ENCODE data around the gene AKR1C1.
"Not testable (repeated sequence)": the region's sequence is repeated elsewhere in the genome, so short reads cannot be mapped to it uniquely, and the experiment has no call there.

Gene AKR1C1

DNA sequence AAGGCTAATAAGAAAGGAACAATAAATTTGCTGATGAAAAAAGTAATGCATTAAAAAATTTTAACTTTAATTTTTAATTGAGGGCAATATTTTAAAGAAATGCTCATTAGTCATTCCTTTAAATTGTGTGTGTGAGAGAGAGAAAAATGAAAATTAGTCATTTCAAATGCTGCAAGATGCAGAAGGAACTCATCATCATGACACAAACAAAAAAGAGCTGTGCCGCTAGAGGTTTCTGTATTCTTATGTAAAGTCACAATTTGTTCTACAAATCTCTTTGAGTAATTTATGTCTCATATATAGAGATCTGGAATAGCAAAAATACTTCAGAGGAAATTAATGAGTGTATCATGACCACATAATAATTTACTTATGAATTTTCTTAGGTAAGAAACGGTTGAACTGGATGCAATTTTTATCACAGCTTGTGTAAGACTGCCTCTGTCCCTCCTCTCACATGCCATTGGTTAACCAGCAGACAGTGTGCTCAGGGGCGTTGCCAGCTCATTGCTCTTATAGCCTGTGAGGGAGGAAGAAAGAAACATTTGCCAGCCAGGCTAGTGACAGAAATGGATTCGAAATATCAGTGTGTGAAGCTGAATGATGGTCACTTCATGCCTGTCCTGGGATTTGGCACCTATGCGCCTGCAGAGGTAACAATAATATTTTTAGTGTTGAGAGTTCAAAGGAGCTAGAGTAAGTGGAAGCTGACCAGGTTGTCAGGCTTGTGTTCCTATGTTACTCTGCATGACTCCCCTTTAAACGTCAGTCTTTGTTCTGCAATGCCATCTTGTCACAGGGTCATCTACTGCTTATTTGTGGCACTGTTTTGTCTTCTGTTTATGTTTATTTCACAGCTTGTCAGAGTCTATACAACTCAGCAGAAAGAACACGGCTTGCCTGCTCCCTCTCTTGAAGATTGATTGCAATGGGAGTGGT, at the start of gene AKR1C1:
Gene AKR1C1 (plus strand): TSS at position 540 of the 939 bp plus-strand sequence. CDS start 30 bp downstream, at position 570.
- H3K36me3 ChIP-seq (ENCODE audit: control insufficient read depth, insufficient read depth, low read length); H3K4me3 ChIP-seq (ENCODE audit: low read depth, low read length); H3K4me1 ChIP-seq (ENCODE audit: control insufficient read depth, insufficient read depth, low read length); H3K9me3 ChIP-seq (ENCODE audit: control insufficient read depth, insufficient read depth, low read length); H3K27me3 ChIP-seq (ENCODE audit: control insufficient read depth, insufficient read depth, low read length); H3K27ac ChIP-seq (ENCODE audit: low read depth, low read length); H3K9ac ChIP-seq (ENCODE audit: low read depth, low read length): not testable (repeated sequence)

DNA sequence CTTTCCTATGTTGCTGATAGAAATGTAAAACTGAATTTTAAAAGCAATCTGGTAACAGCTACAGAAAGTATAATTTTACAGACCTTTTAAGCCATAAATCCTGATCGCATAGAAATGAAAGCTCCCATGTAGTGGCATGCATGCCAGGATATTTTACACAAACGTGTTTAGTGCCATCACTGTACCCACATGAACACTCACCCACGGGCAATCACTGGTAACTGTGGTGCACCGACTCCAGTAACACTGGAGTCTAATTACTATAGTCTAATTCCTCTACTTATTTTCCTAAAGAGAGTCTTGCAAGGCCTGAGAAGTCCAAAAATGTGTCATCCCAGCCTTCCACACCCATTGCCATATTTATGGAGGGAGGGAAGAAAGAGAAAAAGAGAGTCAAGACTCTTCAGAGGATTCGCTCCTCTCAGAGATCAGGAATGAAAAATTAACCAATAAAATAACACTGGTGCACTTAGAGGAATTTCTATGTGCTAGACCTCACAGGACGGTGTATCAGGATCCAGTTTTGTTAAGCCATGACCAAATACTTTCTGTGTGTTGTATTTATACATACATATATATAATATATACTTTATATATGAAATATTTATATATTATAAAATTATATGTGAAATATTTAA, 48.9 kb upstream of the AKR1C1 start:
- no peak overlapping the region for H3K4me3 ChIP-seq (ENCODE audit: low read depth, low read length)
- peaks cover 16% of the 10 kb centered on the region for H3K9me3 ChIP-seq (ENCODE audit: control insufficient read depth, insufficient read depth, low read length)
- H3K9ac ChIP-seq (ENCODE audit: low read depth, low read length): no peak overlapping the region
- no peaks in the 10 kb centered on the region for H3K27me3 ChIP-seq (ENCODE audit: control insufficient read depth, insufficient read depth, low read length)
- H3K36me3 ChIP-seq (ENCODE audit: control insufficient read depth, insufficient read depth, low read length): no peaks in the 10 kb centered on the region
- no peak overlapping the region for H3K27ac ChIP-seq (ENCODE audit: low read depth, low read length)
- no peaks in the 10 kb centered on the region for H3K4me1 ChIP-seq (ENCODE audit: control insufficient read depth, insufficient read depth, low read length)

- Histone ChIP-seq H3K4me3 (ENCODE audit: low read depth, low read length) (no peak overlapping the region), H3K4me1 (ENCODE audit: control insufficient read depth, insufficient read depth, low read length) (no peaks in the 10 kb centered on the region), H3K27ac (ENCODE audit: low read depth, low read length) (no peak overlapping the region), H3K27me3 (ENCODE audit: control insufficient read depth, insufficient read depth, low read length) (no peaks in the 10 kb centered on the region), H3K36me3 (ENCODE audit: control insufficient read depth, insufficient read depth, low read length) (no peaks in the 10 kb centered on the region), H3K9me3 (ENCODE audit: control insufficient read depth, insufficient read depth, low read length) (no peaks in the 10 kb centered on the region), H3K9ac (ENCODE audit: low read depth, low read length) (no peak overlapping the region)
These were observed 47.0 kb upstream of the AKR1C1 start for GRCh38 chr10:4916086-4916716.

- Histone ChIP-seq H3K27ac (ENCODE audit: low read depth, low read length) (no peak overlapping the region), H3K27me3 (ENCODE audit: control insufficient read depth, insufficient read depth, low read length) (no peaks in the 10 kb centered on the region), H3K4me1 (ENCODE audit: control insufficient read depth, insufficient read depth, low read length) (no peaks in the 10 kb centered on the region), H3K36me3 (ENCODE audit: control insufficient read depth, insufficient read depth, low read length) (no peaks in the 10 kb centered on the region), H3K9ac (ENCODE audit: low read depth, low read length) (no peak overlapping the region), H3K9me3 (ENCODE audit: control insufficient read depth, insufficient read depth, low read length) (no peaks in the 10 kb centered on the region), H3K4me3 (ENCODE audit: low read depth, low read length) (no peak overlapping the region)
These were observed 45.0 kb upstream of the AKR1C1 start for GRCh38 chr10:4918236-4918635.

DNA sequence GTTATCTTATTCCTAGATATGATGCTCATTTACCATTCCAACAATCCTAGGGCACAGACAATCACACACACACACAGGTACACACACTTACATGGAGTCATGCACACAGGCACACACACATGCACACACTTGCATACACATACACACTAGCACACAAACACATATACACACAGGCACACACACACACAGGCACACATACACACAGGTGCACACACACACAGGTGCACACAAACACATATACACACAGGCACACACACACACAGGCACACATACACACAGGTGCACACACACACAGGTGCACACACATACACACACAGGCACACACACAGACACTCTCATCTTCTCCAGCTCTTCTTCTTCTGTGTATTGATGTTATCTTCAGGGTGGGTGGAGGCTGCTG, 38.7 kb upstream of the AKR1C1 start:
- not testable (repeated sequence) for H3K4me1 ChIP-seq (ENCODE audit: control insufficient read depth, insufficient read depth, low read length); H3K4me3 ChIP-seq (ENCODE audit: low read depth, low read length); H3K9me3 ChIP-seq (ENCODE audit: control insufficient read depth, insufficient read depth, low read length); H3K9ac ChIP-seq (ENCODE audit: low read depth, low read length); H3K27me3 ChIP-seq (ENCODE audit: control insufficient read depth, insufficient read depth, low read length); H3K27ac ChIP-seq (ENCODE audit: low read depth, low read length); H3K36me3 ChIP-seq (ENCODE audit: control insufficient read depth, insufficient read depth, low read length)

DNA sequence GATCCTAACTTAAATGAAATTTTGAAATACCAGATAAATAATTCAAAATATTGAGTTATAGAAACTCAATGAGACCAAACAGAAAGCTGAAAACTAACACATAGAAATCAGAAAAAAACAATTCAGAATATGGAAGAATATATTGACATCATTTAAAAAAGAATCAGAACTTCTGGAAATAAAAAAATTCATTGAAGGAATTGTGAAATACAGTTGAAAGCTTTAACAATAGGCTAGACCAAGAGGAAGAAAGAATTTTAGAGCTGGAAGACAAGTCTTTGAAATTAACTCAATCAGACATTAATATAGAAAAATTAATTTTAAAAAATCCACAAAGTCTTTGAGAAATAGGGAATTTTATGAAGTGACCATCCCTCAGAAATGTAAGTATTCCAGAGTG, 36.8 kb upstream of the AKR1C1 start:
- no peak overlapping the region for H3K9ac ChIP-seq (ENCODE audit: low read depth, low read length)
- no peak overlapping the region for H3K4me3 ChIP-seq (ENCODE audit: low read depth, low read length)
- no peaks in the 10 kb centered on the region for H3K9me3 ChIP-seq (ENCODE audit: control insufficient read depth, insufficient read depth, low read length)
- no peaks in the 10 kb centered on the region for H3K36me3 ChIP-seq (ENCODE audit: control insufficient read depth, insufficient read depth, low read length)
- no peak overlapping the region for H3K27ac ChIP-seq (ENCODE audit: low read depth, low read length)
- H3K4me1 ChIP-seq (ENCODE audit: control insufficient read depth, insufficient read depth, low read length): no peaks in the 10 kb centered on the region
- no peaks in the 10 kb centered on the region for H3K27me3 ChIP-seq (ENCODE audit: control insufficient read depth, insufficient read depth, low read length)

- no peaks in the 10 kb centered on the region for H3K27me3 ChIP-seq (ENCODE audit: control insufficient read depth, insufficient read depth, low read length)
- no peaks in the 10 kb centered on the region for H3K9me3 ChIP-seq (ENCODE audit: control insufficient read depth, insufficient read depth, low read length)
- no peak overlapping the region for H3K4me3 ChIP-seq (ENCODE audit: low read depth, low read length)
- no peaks in the 10 kb centered on the region for H3K36me3 ChIP-seq (ENCODE audit: control insufficient read depth, insufficient read depth, low read length)
- H3K9ac ChIP-seq (ENCODE audit: low read depth, low read length): no peak overlapping the region
- H3K27ac ChIP-seq (ENCODE audit: low read depth, low read length): no peak overlapping the region
- H3K4me1 ChIP-seq (ENCODE audit: control insufficient read depth, insufficient read depth, low read length): no peaks in the 10 kb centered on the region
These were observed 31.6 kb upstream of the AKR1C1 start for GRCh38 chr10:4931587-4931986.

DNA sequence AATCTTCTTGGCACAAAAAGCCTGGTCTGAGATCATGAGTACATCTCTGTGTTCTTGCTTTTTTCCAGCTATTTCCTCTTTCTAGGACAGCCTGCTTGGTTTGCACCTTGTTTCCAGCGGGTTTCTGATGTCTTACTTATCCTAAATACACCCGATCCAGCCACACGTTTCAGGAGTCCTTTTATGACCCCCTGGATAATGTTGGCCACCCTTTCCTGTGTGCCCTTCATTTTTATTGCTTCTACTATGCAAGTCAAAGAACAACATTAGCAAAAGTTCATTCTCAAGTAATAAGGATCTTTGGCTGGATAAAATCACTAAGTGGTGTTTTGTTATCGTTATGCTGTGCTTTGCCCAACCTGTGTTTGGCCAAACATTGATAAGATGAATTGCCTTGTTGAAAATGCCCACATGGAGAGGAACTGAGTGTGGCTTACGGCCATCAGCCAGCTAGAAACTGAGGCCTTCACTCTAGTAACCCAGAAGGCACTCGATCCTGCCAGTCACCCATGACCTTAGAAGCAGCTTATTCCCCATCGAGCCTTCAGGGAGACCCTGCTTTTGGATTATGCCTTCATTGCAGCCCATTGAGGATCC, 28.7 kb upstream of the AKR1C1 start:
- Histone ChIP-seq H3K9ac (ENCODE audit: low read depth, low read length) (no peak overlapping the region), H3K4me1 (ENCODE audit: control insufficient read depth, insufficient read depth, low read length) (no peaks in the 10 kb centered on the region), H3K27me3 (ENCODE audit: control insufficient read depth, insufficient read depth, low read length) (no peaks in the 10 kb centered on the region), H3K36me3 (ENCODE audit: control insufficient read depth, insufficient read depth, low read length) (no peaks in the 10 kb centered on the region), H3K9me3 (ENCODE audit: control insufficient read depth, insufficient read depth, low read length) (no peaks in the 10 kb centered on the region), H3K4me3 (ENCODE audit: low read depth, low read length) (no peak overlapping the region), H3K27ac (ENCODE audit: low read depth, low read length) (no peak overlapping the region)

GRCh38 chr10:4937346-4937745, 25.9 kb upstream of the AKR1C1 start:
- no peak overlapping the region for H3K9ac ChIP-seq (ENCODE audit: low read depth, low read length)

DNA sequence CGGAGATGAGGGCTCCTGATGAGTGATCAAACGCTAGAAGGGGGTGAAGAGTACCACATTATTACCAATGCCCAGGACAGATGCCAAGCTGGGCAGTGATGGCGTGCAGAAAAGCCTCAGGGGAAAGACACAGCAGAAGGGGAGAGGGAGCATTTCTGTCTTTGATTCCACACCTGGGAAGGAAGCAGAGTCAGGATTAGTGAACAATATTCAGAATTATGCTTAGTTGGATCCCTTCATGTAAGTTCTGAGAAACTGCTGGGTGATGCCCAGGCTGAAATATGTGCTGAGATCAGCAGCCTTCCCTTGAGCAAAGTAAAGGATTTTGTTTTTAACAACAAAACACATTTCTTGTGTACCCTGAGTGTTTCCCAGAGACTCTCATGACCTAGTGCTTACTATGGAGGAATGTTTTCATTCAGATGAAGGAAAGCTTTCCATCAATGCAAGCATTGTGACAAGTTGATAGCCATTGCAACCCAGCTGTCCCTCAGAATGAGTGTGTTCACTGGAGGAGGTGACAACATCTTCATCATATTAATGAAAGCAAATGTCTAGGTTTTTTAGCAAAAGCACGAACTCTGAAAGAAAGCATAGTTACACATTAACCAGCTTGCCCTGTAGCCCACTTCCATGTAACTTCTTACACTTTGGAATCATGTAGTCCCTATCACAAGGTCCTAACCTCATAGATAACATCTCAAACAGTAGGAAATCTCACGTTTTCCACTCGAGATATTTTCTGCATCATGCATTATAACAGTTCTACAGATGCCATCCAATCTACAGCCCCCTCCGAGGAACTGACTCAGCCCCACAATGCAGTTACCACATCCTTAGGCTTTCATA, 23.8 kb upstream of the AKR1C1 start:
- Histone ChIP-seq H3K9ac (ENCODE audit: low read depth, low read length) (no peak overlapping the region), H3K4me3 (ENCODE audit: low read depth, low read length) (no peak overlapping the region), H3K36me3 (ENCODE audit: control insufficient read depth, insufficient read depth, low read length) (no peaks in the 10 kb centered on the region), H3K27ac (ENCODE audit: low read depth, low read length) (no peak overlapping the region), H3K9me3 (ENCODE audit: control insufficient read depth, insufficient read depth, low read length) (no peaks in the 10 kb centered on the region), H3K4me1 (ENCODE audit: control insufficient read depth, insufficient read depth, low read length) (peaks cover 13% of the 10 kb centered on the region), H3K27me3 (ENCODE audit: control insufficient read depth, insufficient read depth, low read length) (no peaks in the 10 kb centered on the region)

More at GRCh38 chr10:4937346-4937745, 25.9 kb upstream of the AKR1C1 start:
- Histone ChIP-seq H3K9me3 (ENCODE audit: control insufficient read depth, insufficient read depth, low read length) (no peaks in the 10 kb centered on the region), H3K27me3 (ENCODE audit: control insufficient read depth, insufficient read depth, low read length) (no peaks in the 10 kb centered on the region), H3K4me3 (ENCODE audit: low read depth, low read length) (no peak overlapping the region), H3K27ac (ENCODE audit: low read depth, low read length) (no peak overlapping the region), H3K36me3 (ENCODE audit: control insufficient read depth, insufficient read depth, low read length) (no peaks in the 10 kb centered on the region), H3K4me1 (ENCODE audit: control insufficient read depth, insufficient read depth, low read length) (no peaks in the 10 kb centered on the region)

Data from HUES48 (cell line).